ENCODE results near the gene ZNF512.
A peak's percentile ranks its signal among the peaks of the same experiment; 100 is the strongest.
"Not testable (repeated sequence)": the region's sequence is repeated elsewhere in the genome, so short reads cannot be mapped to it uniquely, and the experiment has no call there.

ZNF512 gene

GRCh38 chr2:27582695-27583389 lies at the start of gene ZNF512:
ZNF512 (plus strand) TSS chr2:27583042; CDS start chr2:27583113, 71 bp downstream.
- DNase-seq = peak; percentile 96

- no peak for DNase-seq
Observed at GRCh38 chr2:27537287-27537686, 45.6 kb upstream of the ZNF512 start.

GRCh38 chr2:27538839-27539450 lies 43.9 kb upstream of the ZNF512 start:
- DNase-seq = not testable (repeated sequence)

- DNase-seq = not testable (repeated sequence)
Observed at GRCh38 chr2:27539649-27540048, 43.2 kb upstream of the ZNF512 start.

GRCh38 chr2:27544143-27544821 lies 38.6 kb upstream of the ZNF512 start:
- DNase-seq = no peak

- DNase-seq = no peak
Observed at GRCh38 chr2:27545348-27546141, 37.3 kb upstream of the ZNF512 start.

- no peak for DNase-seq
Observed at GRCh38 chr2:27549303-27549702, 33.5 kb upstream of the ZNF512 start.

GRCh38 chr2:27551514-27551913 lies 31.3 kb upstream of the ZNF512 start:
- no peak for DNase-seq

GRCh38 chr2:27552941-27553340 lies 29.9 kb upstream of the ZNF512 start:
- no peak for DNase-seq

- DNase-seq = not testable (repeated sequence)
Observed at GRCh38 chr2:27554451-27554850, 28.4 kb upstream of the ZNF512 start.

GRCh38 chr2:27559228-27559627 lies 23.6 kb upstream of the ZNF512 start:
- DNase-seq = no peak

GRCh38 chr2:27561060-27561459 lies 21.8 kb upstream of the ZNF512 start:
- no peak for DNase-seq

- DNase-seq = no peak
Observed at GRCh38 chr2:27566628-27567027, 16.2 kb upstream of the ZNF512 start.

GRCh38 chr2:27569398-27569797 lies 13.4 kb upstream of the ZNF512 start:
- DNase-seq = no peak

- DNase-seq = no peak
Observed at GRCh38 chr2:27571197-27571596, 11.6 kb upstream of the ZNF512 start.

GRCh38 chr2:27571681-27572080 lies 11.2 kb upstream of the ZNF512 start:
- DNase-seq = no peak

GRCh38 chr2:27572439-27572838 lies 10.4 kb upstream of the ZNF512 start:
- no peak for DNase-seq

- DNase-seq = no peak
Observed at GRCh38 chr2:27572998-27573429, 9.8 kb upstream of the ZNF512 start.

- no peak for DNase-seq
Observed at GRCh38 chr2:27573452-27573851, 9.4 kb upstream of the ZNF512 start.

- no peak for DNase-seq
Observed at GRCh38 chr2:27581417-27582128, 1.3 kb upstream of the ZNF512 start.

GRCh38 chr2:27582129-27582694 lies 630 bp upstream of the ZNF512 start:
- no peak for DNase-seq

- DNase-seq = no peak
Observed at GRCh38 chr2:27583390-27583915, 611 bp downstream of the ZNF512 start.

Measured in DMS79 (cell line).